ENCODE results near the gene CHMP1B.
"Not testable (repeated sequence)": the region's sequence is repeated elsewhere in the genome, so short reads cannot be mapped to it uniquely, and the experiment has no call there.

The CHMP1B gene

DNA sequence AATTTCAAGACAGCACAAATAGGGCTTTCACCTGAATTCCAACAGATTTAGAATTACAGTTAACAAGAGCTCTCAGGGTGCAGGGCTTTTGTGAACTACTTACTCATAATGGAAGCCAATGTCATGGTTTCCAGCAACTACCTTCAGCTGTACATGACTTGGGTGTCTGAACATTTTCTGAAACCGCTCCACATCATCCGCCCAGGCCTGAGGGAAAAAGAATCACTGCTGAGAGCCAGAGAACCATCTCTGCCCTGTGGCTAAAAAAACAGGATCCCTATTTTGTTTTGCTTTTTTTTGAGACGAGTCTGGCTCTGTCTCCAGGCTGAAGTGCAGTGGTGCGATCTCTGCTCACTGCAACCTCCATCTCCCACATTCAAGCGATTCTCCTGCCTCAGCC is 38.1 kb downstream of the CHMP1B start:
- Mint-ChIP-seq H3K9me3 (no peaks in the 10 kb centered on the region), H3K4me1 (ENCODE audit: low read depth) (peaks cover 5% of the 10 kb centered on the region), H3K27me3 (ENCODE audit: low read depth) (no peaks in the 10 kb centered on the region), H3K4me3 (no peak overlapping the region), H3K36me3 (ENCODE audit: low read depth) (peaks cover 35% of the 10 kb centered on the region), H3K27ac (no peak overlapping the region)

DNA sequence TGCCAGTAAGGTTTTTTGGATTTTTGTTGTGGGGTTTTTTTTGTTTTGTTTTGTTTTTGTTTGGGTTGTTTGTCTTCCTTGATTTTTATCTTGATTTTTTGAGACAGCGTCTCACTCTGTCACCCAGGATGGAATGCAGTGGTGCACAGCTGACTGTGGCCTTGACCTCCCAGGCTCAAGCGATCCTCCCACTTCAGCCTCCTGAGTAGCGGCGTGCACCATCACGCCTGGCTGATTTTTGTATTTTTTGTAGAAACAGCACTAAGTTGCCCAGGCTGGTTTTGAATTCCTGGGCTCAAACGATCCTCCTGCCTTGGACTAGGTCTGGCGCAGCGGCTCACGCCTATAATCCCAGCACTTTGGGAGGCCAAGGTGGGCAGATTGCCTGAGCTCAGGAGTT is 40.5 kb downstream of the CHMP1B start:
- H3K9me3 Mint-ChIP-seq = no peaks in the 10 kb centered on the region
- peaks cover 5% of the 10 kb centered on the region for H3K4me1 Mint-ChIP-seq (ENCODE audit: low read depth)
- H3K4me3 Mint-ChIP-seq = no peak overlapping the region
- no peaks in the 10 kb centered on the region for H3K27me3 Mint-ChIP-seq (ENCODE audit: low read depth)
- H3K27ac Mint-ChIP-seq = no peak overlapping the region
- H3K36me3 Mint-ChIP-seq (ENCODE audit: low read depth) = peaks cover 40% of the 10 kb centered on the region

DNA sequence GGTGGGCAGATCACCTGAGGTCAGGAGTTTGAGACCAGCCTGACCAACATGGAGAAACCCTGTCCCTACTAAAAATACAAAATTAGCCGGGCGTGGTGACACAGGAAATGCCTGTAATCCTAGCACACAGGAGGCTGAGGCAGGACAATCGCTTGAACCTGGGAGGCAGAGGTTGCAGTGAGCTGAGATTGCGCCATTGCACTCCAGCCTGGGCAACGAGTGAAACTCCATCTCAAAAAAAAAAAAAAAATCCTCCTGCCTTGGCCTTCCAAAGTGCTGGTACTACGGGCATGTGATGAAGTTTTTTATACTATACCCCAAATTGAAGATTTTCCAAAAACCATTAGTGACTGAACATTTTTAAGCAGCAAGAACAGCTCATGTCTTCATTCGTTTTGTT is 41.2 kb downstream of the CHMP1B start:
- H3K27me3 Mint-ChIP-seq (ENCODE audit: low read depth); H3K9me3 Mint-ChIP-seq; H3K4me1 Mint-ChIP-seq (ENCODE audit: low read depth); H3K4me3 Mint-ChIP-seq; H3K27ac Mint-ChIP-seq: not testable (repeated sequence)
- H3K36me3 Mint-ChIP-seq (ENCODE audit: low read depth) = peaks cover 42% of the 10 kb centered on the region

DNA sequence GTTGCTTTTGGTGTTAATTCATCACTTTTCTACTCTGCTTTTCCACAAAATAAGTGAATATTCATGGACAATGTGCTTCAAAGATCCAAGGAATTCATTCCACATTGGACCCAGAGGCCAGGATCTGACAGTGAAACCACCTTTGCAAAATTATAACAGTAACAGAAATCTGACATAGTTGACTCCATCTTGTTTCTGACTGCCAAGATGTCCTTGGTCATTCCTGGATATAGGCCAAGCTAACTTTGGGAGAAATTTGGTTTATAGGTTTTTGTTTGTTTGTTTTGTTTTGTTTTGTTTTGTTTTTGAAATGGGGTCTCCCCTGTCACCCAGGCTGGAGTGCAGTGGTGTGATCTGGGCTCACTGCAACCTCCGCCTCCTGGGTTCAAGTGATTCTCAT is 46.6 kb downstream of the CHMP1B start:
- Mint-ChIP-seq H3K27ac (no peak overlapping the region), H3K9me3 (no peaks in the 10 kb centered on the region), H3K36me3 (ENCODE audit: low read depth) (peaks cover 35% of the 10 kb centered on the region), H3K4me3 (no peak overlapping the region), H3K4me1 (ENCODE audit: low read depth) (peaks cover 5% of the 10 kb centered on the region), H3K27me3 (ENCODE audit: low read depth) (no peaks in the 10 kb centered on the region)

DNA sequence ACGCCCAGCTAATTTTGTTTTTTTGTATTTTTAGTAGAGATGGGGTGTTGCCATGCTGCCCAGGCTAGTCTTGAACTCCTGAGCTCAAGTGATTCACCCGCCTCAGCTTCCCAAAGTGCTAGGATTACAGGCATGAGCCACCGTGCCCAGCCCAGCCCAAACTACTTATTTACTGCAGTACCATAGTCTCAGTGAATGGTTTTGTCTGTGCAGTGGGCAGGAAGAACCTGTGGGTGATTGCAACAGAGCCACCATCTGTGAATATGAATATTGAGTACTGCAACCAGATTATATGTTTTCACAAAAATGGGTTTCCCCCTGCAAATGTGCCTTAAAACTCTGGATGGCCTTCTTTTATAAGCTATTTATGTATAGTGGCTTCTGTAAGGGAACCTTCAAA is 47.9 kb downstream of the CHMP1B start:
- no peak overlapping the region for H3K27ac Mint-ChIP-seq
- peaks cover 31% of the 10 kb centered on the region for H3K36me3 Mint-ChIP-seq (ENCODE audit: low read depth)
- H3K4me3 Mint-ChIP-seq = no peak overlapping the region
- H3K27me3 Mint-ChIP-seq (ENCODE audit: low read depth) = no peaks in the 10 kb centered on the region
- no peaks in the 10 kb centered on the region for H3K9me3 Mint-ChIP-seq
- H3K4me1 Mint-ChIP-seq (ENCODE audit: low read depth) = peaks cover 3% of the 10 kb centered on the region

DNA sequence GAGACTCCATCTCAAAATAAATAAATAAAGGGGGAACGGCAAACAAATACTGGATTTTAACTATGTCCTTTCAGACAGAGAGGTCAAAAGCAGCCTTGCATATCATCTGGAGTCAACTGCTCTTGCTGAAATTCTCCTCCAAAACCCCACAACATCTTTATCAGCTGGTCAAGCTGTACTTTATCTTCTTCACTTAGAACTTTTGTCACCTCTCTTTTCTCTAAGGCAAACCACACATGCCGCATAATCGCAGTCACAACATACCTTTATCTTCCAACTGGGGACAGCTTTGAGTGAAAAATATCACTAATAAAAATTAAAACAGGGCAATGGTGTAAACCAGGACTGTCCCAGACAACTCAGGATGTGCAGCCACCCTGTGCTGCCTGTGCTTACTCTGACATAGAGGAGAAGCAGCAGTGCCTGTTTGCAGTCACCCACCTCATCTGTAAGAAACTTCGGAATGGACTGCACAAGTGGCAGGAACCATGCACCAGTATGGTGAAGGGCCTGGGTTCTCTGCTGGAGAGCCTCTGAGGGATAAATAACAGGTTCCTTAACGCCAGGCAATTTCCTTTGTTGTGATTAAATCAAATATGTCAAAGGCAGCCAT is 50.7 kb downstream of the CHMP1B start:
- H3K4me1 Mint-ChIP-seq (ENCODE audit: low read depth) = peaks cover 9% of the 10 kb centered on the region
- H3K9me3 Mint-ChIP-seq = no peaks in the 10 kb centered on the region
- H3K4me3 Mint-ChIP-seq = no peak overlapping the region
- H3K27me3 Mint-ChIP-seq (ENCODE audit: low read depth) = no peaks in the 10 kb centered on the region
- H3K27ac Mint-ChIP-seq = no peak overlapping the region
- H3K36me3 Mint-ChIP-seq (ENCODE audit: low read depth) = peaks cover 22% of the 10 kb centered on the region

DNA sequence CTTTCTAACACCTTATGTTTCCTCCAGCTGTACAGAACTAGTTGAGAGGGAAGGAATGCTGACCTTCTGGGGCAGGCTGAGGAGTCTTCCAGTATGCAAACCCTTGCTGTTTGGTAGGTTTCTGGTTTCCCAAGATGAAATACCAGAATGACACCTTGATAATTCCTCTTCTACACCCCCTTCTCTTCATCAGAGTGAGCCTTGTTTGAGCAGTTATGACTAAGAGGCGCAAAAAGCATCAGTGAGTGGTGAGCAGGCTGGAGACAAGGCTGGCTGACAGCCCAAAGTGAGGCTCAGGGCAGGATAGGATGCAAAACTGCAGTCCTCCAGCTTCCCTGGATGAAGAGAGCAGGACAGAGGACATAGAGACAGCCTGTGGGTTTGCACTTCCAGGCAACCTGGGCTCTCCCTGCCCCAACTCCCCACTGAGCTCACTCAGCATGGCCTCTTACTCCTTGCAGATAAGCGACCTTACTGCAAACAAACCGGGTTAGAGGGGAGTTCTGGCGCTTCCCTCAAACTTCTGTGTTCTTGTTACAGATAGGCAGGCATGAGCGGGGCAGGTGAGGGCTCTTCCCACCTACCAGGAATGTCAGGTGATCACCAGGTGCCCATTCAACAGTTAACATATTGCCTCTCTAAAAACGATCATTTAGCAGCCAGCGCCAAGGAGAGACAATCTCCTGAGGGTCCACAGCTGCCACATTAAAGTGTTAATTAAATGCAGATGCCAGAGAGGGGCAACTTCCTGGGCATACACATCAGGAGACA is 51.5 kb downstream of the CHMP1B start:
- H3K36me3 Mint-ChIP-seq (ENCODE audit: low read depth) = peaks cover 15% of the 10 kb centered on the region
- no peak overlapping the region for H3K4me3 Mint-ChIP-seq
- no peak overlapping the region for H3K27ac Mint-ChIP-seq
- H3K27me3 Mint-ChIP-seq (ENCODE audit: low read depth) = no peaks in the 10 kb centered on the region
- no peaks in the 10 kb centered on the region for H3K9me3 Mint-ChIP-seq
- H3K4me1 Mint-ChIP-seq (ENCODE audit: low read depth) = peaks cover 14% of the 10 kb centered on the region
